ENCODE data around the gene HFE.

DNA sequence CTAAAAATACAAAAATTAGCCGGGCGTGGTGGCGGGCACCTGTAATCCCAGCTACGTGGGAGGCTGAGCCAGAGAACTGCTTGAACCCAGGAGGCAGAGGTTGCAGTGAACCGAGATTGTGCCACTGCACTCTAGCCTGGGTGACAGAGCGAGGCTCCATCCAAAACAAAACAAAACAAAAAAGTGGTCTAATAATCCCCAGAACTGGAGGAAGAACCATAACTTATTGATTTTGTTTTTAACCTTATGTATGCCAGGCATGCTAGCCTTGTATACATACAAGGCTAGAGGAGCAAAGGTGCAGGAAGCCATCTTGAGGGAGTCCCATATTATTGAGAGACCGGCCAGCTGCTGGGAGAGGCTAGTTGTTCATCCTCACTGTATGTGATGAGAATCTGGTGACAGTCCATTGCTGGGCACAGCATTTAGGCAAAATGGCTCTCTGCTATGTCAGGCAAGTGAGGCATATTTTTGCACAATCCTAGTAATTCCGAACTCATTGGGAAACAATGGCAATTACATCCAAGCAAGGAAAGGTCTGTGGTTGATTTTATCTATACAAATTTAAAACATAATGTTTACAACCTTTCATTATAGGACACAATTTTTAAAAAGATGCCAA, 18.0 kb downstream of the HFE start:
- no peak for TF ChIP-seq POLR2AphosphoS5 (IDR thresholded peaks at IDR 0.05; ENCODE audit: borderline replicate concordance, low read depth, low read length)
- no peak for TF ChIP-seq FOXP2 (optimal IDR thresholded peaks at IDR 0.05; ENCODE audit: control extremely low read depth, extremely low read length, insufficient read depth)
- no peak for TF ChIP-seq EZH2 (IDR thresholded peaks at IDR 0.05)
